Measurements from ENCODE around the gene PTPN20.
"Not testable (repeated sequence)": the region's sequence is repeated elsewhere in the genome, so short reads cannot be mapped to it uniquely, and the experiment has no call there.

DNA sequence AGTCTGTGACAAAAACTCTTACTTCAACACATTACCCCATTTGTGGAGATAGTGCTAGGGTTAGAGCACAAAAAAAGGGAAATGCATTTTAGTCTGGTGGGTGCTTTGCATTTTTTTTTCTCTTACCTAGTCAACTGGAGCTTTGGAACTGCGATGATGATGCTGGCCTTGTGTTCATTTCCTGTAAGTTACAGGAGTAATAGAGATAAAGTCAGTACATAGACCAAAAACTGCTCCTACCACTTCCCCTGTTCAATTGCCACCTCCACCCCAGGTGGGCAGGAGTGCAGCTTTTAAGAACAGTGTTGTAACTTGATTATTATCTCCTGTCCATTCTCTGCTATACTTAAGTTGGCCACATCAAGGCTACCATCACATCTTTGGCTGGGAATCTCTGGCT lies 29.9 kb downstream of the PTPN20 start:
- TF ChIP-seq, protein P1, sequence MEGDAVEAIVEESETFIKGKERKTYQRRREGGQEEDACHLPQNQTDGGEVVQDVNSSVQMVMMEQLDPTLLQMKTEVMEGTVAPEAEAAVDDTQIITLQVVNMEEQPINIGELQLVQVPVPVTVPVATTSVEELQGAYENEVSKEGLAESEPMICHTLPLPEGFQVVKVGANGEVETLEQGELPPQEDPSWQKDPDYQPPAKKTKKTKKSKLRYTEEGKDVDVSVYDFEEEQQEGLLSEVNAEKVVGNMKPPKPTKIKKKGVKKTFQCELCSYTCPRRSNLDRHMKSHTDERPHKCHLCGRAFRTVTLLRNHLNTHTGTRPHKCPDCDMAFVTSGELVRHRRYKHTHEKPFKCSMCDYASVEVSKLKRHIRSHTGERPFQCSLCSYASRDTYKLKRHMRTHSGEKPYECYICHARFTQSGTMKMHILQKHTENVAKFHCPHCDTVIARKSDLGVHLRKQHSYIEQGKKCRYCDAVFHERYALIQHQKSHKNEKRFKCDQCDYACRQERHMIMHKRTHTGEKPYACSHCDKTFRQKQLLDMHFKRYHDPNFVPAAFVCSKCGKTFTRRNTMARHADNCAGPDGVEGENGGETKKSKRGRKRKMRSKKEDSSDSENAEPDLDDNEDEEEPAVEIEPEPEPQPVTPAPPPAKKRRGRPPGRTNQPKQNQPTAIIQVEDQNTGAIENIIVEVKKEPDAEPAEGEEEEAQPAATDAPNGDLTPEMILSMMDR (IDR thresholded peaks at IDR 0.05 in 8 of 11, conservative IDR thresholded peaks at IDR 0.05 in 3 of 11) = not testable (repeated sequence)
- not testable (repeated sequence) for TF ChIP-seq POLR2AphosphoS5, POLR2A (IDR thresholded peaks at IDR 0.05)
